GM12878 (cell line): Measurements from ENCODE around the gene RNF168. TPM values are rescaled to one million over a fixed set of nuclear protein-coding genes. Genes with fewer than 3 reads are reported as not detected.

ENCODE experiments used
- ASH2L ChIP-seq: fragments of 300-600, 200-600 bp; sonication (generic); IDR thresholded peaks from 2 replicates; pipeline ENCODE4 v1.6.1; 2017; ENCODE audit warnings: low read depth, mild to moderate bottlenecking, borderline replicate concordance
- ATF7 ChIP-seq: fragments of 450-650 bp; IDR thresholded peaks from 2 replicates; pipeline ENCODE4 v1.6.1; 2016; ENCODE audit warnings: low read depth, mild to moderate bottlenecking
- CUX1 ChIP-seq: IDR thresholded peaks from 2 replicates; pipeline ENCODE4 v1.6.1; 2012; ENCODE audit warnings: improper control_type of control experiment, low read depth, low read length; ENCODE audit not compliant: insufficient replicate concordance
- ESRRA ChIP-seq: IDR thresholded peaks from 2 replicates; pipeline ENCODE4 v1.6.1; 2012; ENCODE audit warnings: mild to moderate bottlenecking, low read length, improper control_type of control experiment
- IRF4 ChIP-seq: IDR thresholded peaks from 2 replicates; pipeline ENCODE4 v1.6.1; 2011; ENCODE audit warnings: low read depth, low read length
- NFXL1 ChIP-seq: fragments of 450-650 bp; IDR thresholded peaks from 2 replicates; pipeline ENCODE4 v1.6.1; 2017; ENCODE audit warnings: antibody characterized with exemption, mild to moderate bottlenecking, borderline replicate concordance
- SIX5 ChIP-seq: IDR thresholded peaks from 2 replicates; pipeline ENCODE4 v1.6.1; 2011; ENCODE audit warnings: mild to moderate bottlenecking, low read depth, low read length, moderate library complexity; ENCODE audit not compliant: severe bottlenecking
- SMC3 ChIP-seq: IDR thresholded peaks from 2 replicates; pipeline ENCODE4 v1.6.1; 2011; ENCODE audit warnings: low read length, improper control_type of control experiment, borderline replicate concordance
- SP1 ChIP-seq: IDR thresholded peaks from one replicate; pipeline ENCODE4 v1.6.1; 2011; ENCODE audit warnings: low read depth, low read length
- ZNF207 ChIP-seq: fragments of 450-650 bp; IDR thresholded peaks from 2 replicates; pipeline ENCODE4 v1.6.1; 2014; ENCODE audit warnings: antibody characterized with exemption, mild to moderate bottlenecking, borderline replicate concordance
- polyA plus RNA-seq, 11 experiments: library from polyadenylated mRNA; depleted of rRNA in 4 of 11; unstranded in 6 of 11; stranded (reverse) in 5 of 11; fragments of >200 nt; fragmentation: Nextera tagmentation in 4 of 11; fragmentation: Illumina TruSeq in 1 of 11; extraction: Ambion mirVana in 4 of 11; extraction: Trizol in 1 of 11; gene quantifications; 1 replicate in 1 of 11; 2 replicates in 10 of 11; pipeline versions ENCODE4 v1.2.1 to v1.2.3, GENCODE V29; 2011 to 2016; ENCODE audit warnings: inconsistent platforms in 2 of 11, missing spikeins in 2 of 11, low read depth in 1 of 11
- total RNA-seq, 4 experiments: library from RNA; depleted of rRNA in 3 of 4; stranded (reverse); fragments of >200 nt in 3 of 4; fragmentation: Illumina TruSeq in 1 of 4; extraction: Trizol in 1 of 4; gene quantifications; 2 replicates each; pipeline versions ENCODE4 v1.2.1 to v1.2.3, GENCODE V29; 2013 to 2021
- TF ChIP-seq, protein P1 (sequence below), 3 experiments: IDR thresholded peaks in 2 of 3; conservative IDR thresholded peaks in 1 of 3; 2 replicates each; pipeline ENCODE4 v1.5.1; 2011; ENCODE audit warnings: low read depth in 3 of 3, low read length in 3 of 3, mild to moderate bottlenecking in 3 of 3, control low read depth in 2 of 3, moderate library complexity in 2 of 3, inconsistent platforms in 1 of 3, mixed read lengths in 1 of 3; ENCODE audit not compliant: control insufficient read depth in 2 of 3, insufficient read depth in 1 of 3; ENCODE audit errors: extremely low read depth in 1 of 3

RNF168 gene
- total and polyA plus RNA-seq, 10 of the 15 experiments (the other 5 are each of a cell fraction or from before 2014, with no cell fraction given): 12.7 to 47.5 (median 24.8) TPM

DNA sequence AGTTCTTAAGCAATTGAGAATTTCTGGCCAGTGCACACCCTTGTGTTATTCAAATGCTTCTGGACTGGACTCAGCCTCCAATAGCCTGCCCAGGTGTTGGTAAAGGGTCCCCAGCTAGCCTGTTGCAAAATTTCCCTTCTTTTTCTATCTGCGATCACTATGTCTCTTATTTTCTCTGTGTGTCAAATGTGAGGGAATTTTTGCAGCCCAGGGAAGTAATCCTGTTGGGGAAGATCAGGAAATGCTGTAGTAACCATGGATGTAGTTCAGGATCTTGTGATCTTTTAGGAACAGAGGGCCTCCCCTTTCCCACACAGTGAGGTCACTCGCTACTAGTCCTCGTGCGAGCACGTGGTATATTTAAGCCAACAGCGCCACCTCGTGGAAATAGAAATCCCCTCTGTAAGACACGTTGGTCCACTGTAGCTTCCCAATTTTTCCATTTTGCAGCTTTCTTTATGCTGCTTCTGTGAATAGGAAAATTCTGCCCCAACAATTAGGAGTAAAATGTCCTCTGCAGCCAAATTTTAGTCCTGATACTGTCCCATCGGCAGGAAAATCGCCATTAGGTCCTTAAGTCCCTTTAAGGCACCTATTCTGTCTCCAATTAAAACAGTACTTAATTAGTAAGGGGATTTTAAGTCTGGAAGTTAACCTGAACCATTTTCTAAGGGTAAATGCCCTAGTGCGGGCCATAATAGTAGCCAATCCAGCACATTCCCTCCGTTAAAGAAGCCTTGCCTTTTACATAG lies 15.6 kb upstream of the RNF168 start (continued):
- TF ChIP-seq, protein P1, sequence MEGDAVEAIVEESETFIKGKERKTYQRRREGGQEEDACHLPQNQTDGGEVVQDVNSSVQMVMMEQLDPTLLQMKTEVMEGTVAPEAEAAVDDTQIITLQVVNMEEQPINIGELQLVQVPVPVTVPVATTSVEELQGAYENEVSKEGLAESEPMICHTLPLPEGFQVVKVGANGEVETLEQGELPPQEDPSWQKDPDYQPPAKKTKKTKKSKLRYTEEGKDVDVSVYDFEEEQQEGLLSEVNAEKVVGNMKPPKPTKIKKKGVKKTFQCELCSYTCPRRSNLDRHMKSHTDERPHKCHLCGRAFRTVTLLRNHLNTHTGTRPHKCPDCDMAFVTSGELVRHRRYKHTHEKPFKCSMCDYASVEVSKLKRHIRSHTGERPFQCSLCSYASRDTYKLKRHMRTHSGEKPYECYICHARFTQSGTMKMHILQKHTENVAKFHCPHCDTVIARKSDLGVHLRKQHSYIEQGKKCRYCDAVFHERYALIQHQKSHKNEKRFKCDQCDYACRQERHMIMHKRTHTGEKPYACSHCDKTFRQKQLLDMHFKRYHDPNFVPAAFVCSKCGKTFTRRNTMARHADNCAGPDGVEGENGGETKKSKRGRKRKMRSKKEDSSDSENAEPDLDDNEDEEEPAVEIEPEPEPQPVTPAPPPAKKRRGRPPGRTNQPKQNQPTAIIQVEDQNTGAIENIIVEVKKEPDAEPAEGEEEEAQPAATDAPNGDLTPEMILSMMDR (IDR thresholded peaks at IDR 0.05 in 2 of 3, conservative IDR thresholded peaks at IDR 0.05 in 1 of 3; ENCODE audit: control insufficient read depth in 2 of 3, extremely low read depth in 1 of 3, insufficient read depth in 1 of 3, low read depth in 3 of 3, low read length in 3 of 3): peak; percentile 47 to 50 (median 49)
- TF ChIP-seq NFXL1: no peak
- no peak for TF ChIP-seq ZNF207
- TF ChIP-seq SMC3: peak; percentile 56
- no peak for TF ChIP-seq ASH2L
- TF ChIP-seq SIX5: no peak
- no peak for TF ChIP-seq IRF4
- no peak for TF ChIP-seq ESRRA
- no peak for TF ChIP-seq SP1
- no peak for TF ChIP-seq CUX1
- TF ChIP-seq ATF7: peak; percentile 73
